IMR-90 (cell line): ENCODE data around the gene CNGB1. TPM values are rescaled to one million over a fixed set of nuclear protein-coding genes. Genes with fewer than 3 reads are reported as not detected.

ENCODE experiments used
- ATAC-seq: fragments of 200-7000 bp; cut with Tn5 transposase; 2 replicates; pipeline ENCODE4 v1.9.1; 2020; ENCODE audit warnings: low read depth, mild to moderate bottlenecking, moderate library complexity
- BruUV-seq: library from RNA; stranded (reverse); fragments of 400-500 nt; replicated peaks from 2 replicates; lab custom pipeline; 2021; lab: Mats Ljungman, UMichigan
- CTCF ChIA-PET: fragments of 300-600 bp; formaldehyde crosslinking; extraction: SDS; loops from one replicate; lab custom pipeline; 2021; ENCODE audit warnings: antibody characterized with exemption; lab: Yijun Ruan, JAX
- POLR2A ChIA-PET: fragments of 300-600 bp; sonication (Branson Sonifier 250); formaldehyde crosslinking; loops from one replicate; lab custom pipeline; 2022; ENCODE audit warnings: antibody characterized with exemption; ENCODE audit not compliant: unreplicated experiment; lab: Charles Lee
- DNase-seq: peaks from one replicate; pipeline ENCODE4 v3.0.0; 2013
- H2AFZ ChIP-seq: replicated peaks from 2 replicates; pipeline ENCODE3; 2013; ENCODE audit warnings: low read length, mild to moderate bottlenecking; ENCODE audit not compliant: poor library complexity
- H2AK5ac ChIP-seq: 2 replicates; pipeline ENCODE4 v1.6.1; 2013; ENCODE audit warnings: low read depth, low read length, inconsistent platforms
- H2AK9ac ChIP-seq: replicated peaks from 2 replicates; pipeline ENCODE3; 2013; ENCODE audit warnings: mild to moderate bottlenecking, low read depth, low read length, moderate library complexity; ENCODE audit not compliant: poor library complexity
- H2BK120ac ChIP-seq: 2 replicates; pipeline ENCODE4 v1.6.1; 2013; ENCODE audit warnings: low read depth, low read length, inconsistent platforms
- H2BK15ac ChIP-seq: 3 replicates; pipeline ENCODE4 v1.6.1; 2013; ENCODE audit warnings: low read depth, low read length, inconsistent platforms
- H2BK20ac ChIP-seq: 2 replicates; pipeline ENCODE4 v1.6.1; 2013; ENCODE audit warnings: low read depth, mild to moderate bottlenecking, inconsistent platforms, low read length, moderate library complexity
- H2BK5ac ChIP-seq: 2 replicates; pipeline ENCODE4 v1.6.1; 2013; ENCODE audit warnings: mild to moderate bottlenecking, low read depth, low read length, inconsistent platforms; ENCODE audit not compliant: poor library complexity, severe bottlenecking
- H3K14ac ChIP-seq: replicated peaks from 2 replicates; pipeline ENCODE4 v1.6.1; 2013; ENCODE audit warnings: low read depth, low read length, inconsistent platforms
- H3K18ac ChIP-seq: 2 replicates; pipeline ENCODE4 v1.6.1; 2013; ENCODE audit warnings: low read depth, low read length, control low read depth
- H3K23ac ChIP-seq: 2 replicates; pipeline ENCODE4 v1.6.1; 2013; ENCODE audit warnings: low read depth, low read length, inconsistent platforms
- H3K27ac ChIP-seq: 2 replicates; pipeline ENCODE4 v1.5.1; 2013; ENCODE audit warnings: mild to moderate bottlenecking, control low read depth, low read length; ENCODE audit not compliant: insufficient read depth
- H3K27me3 ChIP-seq: 2 replicates; pipeline ENCODE4 v1.6.1; 2013; ENCODE audit warnings: low read length; ENCODE audit not compliant: control insufficient read depth, insufficient read depth
- H3K36me3 ChIP-seq: 2 replicates; pipeline ENCODE4 v1.6.1; 2013; ENCODE audit warnings: low read length, mixed read lengths; ENCODE audit not compliant: control insufficient read depth, insufficient read depth
- H3K4ac ChIP-seq: 2 replicates; pipeline ENCODE4 v1.6.1; 2013; ENCODE audit warnings: low read depth, low read length, inconsistent platforms
- H3K4me1 ChIP-seq: 2 replicates; pipeline ENCODE4 v1.6.1; 2013; ENCODE audit warnings: low read length, mixed read lengths; ENCODE audit not compliant: control insufficient read depth, insufficient read depth
- H3K4me2 ChIP-seq: 2 replicates; pipeline ENCODE4 v1.6.1; 2013; ENCODE audit warnings: low read depth, mild to moderate bottlenecking, control low read depth, low read length, moderate library complexity
- H3K4me3 ChIP-seq: 2 replicates; pipeline ENCODE4 v1.5.1; 2013; ENCODE audit warnings: low read depth, mild to moderate bottlenecking, control low read depth, low read length, moderate library complexity; ENCODE audit not compliant: insufficient read depth
- H3K56ac ChIP-seq: 2 replicates; pipeline ENCODE4 v1.6.1; 2013; ENCODE audit warnings: low read length, inconsistent platforms; ENCODE audit not compliant: insufficient read depth; ENCODE audit errors: extremely low read depth
- H3K79me1 ChIP-seq, 2 experiments: 2 replicates each; pipeline ENCODE4 v1.6.1; 2013; ENCODE audit warnings: low read length in 2 of 2, inconsistent platforms in 1 of 2, low read depth in 1 of 2
- H3K9ac ChIP-seq: 2 replicates; pipeline ENCODE4 v1.6.1; 2013; ENCODE audit warnings: low read depth, low read length, control low read depth
- H3K9me1 ChIP-seq: 2 replicates; pipeline ENCODE4 v1.6.1; 2013; ENCODE audit warnings: low read length, inconsistent platforms; ENCODE audit not compliant: insufficient read depth
- H3K9me3 ChIP-seq: 2 replicates; pipeline ENCODE4 v1.6.1; 2013; ENCODE audit warnings: low read length; ENCODE audit not compliant: control insufficient read depth, insufficient read depth
- H4K20me1 ChIP-seq: 2 replicates; pipeline ENCODE4 v1.6.1; 2013; ENCODE audit warnings: low read length, inconsistent platforms; ENCODE audit not compliant: insufficient read depth
- H4K5ac ChIP-seq: 2 replicates; pipeline ENCODE4 v1.6.1; 2013; ENCODE audit warnings: mild to moderate bottlenecking, low read depth, low read length, control low read depth
- H4K8ac ChIP-seq, 2 experiments: 2 replicates each; pipeline ENCODE4 v1.6.1; 2013; ENCODE audit warnings: low read depth in 2 of 2, low read length in 2 of 2, control low read depth in 1 of 2, inconsistent platforms in 1 of 2
- H4K91ac ChIP-seq: 2 replicates; pipeline ENCODE4 v1.6.1; 2013; ENCODE audit warnings: low read depth, low read length, inconsistent platforms; ENCODE audit not compliant: insufficient read depth
- BHLHE40 ChIP-seq: fragments of 150-350 bp; IDR thresholded peaks from 2 replicates; pipeline ENCODE4 v1.6.1; 2016; ENCODE audit warnings: mild to moderate bottlenecking, low read depth, low read length
- FOS ChIP-seq: fragments of 150-350 bp; IDR thresholded peaks from 2 replicates; pipeline ENCODE4 v1.6.1; 2016; ENCODE audit warnings: low read depth, low read length
- MAFK ChIP-seq: IDR thresholded peaks from 2 replicates; pipeline ENCODE4 v1.6.1; 2012; ENCODE audit warnings: low read depth, low read length, improper control_type of control experiment
- MAZ ChIP-seq: IDR thresholded peaks from 2 replicates; pipeline ENCODE4 v1.6.1; 2012; ENCODE audit warnings: low read depth, mild to moderate bottlenecking, low read length, improper control_type of control experiment, moderate library complexity, borderline replicate concordance
- MXI1 ChIP-seq: IDR thresholded peaks from 2 replicates; pipeline ENCODE4 v1.6.1; 2012; ENCODE audit warnings: low read depth, mild to moderate bottlenecking, low read length, moderate library complexity, borderline replicate concordance
- NFE2L2 ChIP-seq: fragments of 150-350 bp; IDR thresholded peaks from 2 replicates; pipeline ENCODE4 v1.6.1; 2016; ENCODE audit warnings: low read depth, mild to moderate bottlenecking, low read length
- POLR2A ChIP-seq: IDR thresholded peaks from 2 replicates; pipeline ENCODE4 v1.6.1; 2012; ENCODE audit warnings: mild to moderate bottlenecking, low read depth, low read length
- RAD21 ChIP-seq: IDR thresholded peaks from 2 replicates; pipeline ENCODE4 v1.6.1; 2012; ENCODE audit warnings: low read length, improper control_type of control experiment
- RCOR1 ChIP-seq: IDR thresholded peaks from 2 replicates; pipeline ENCODE4 v1.6.1; 2012; ENCODE audit warnings: mild to moderate bottlenecking, low read length, improper control_type of control experiment; ENCODE audit not compliant: insufficient replicate concordance
- RFX5 ChIP-seq: IDR thresholded peaks from 2 replicates; pipeline ENCODE4 v1.8.0; 2012; ENCODE audit warnings: low read depth, mild to moderate bottlenecking, low read length, moderate library complexity
- WGBS, 2 experiments: methylation state at CpG; one replicate each; pipeline versions ENCODE4 v1.1.5 to v1.1.7; 2013; ENCODE audit warnings: missing lambda C conversion rate in 2 of 2; ENCODE audit not compliant: insufficient read length in 1 of 2; ENCODE audit errors: extremely low coverage in 2 of 2; 5-methylcytosine and 5-hydroxymethylcytosine counted together
- dilution Hi-C: fragments of 300-500 bp; cut with HindIII; formaldehyde crosslinking; loops from one replicate; pipeline ENCODE4 v1.14.3; 2018; ENCODE audit warnings: low sequenced_read_pairs; ENCODE audit not compliant: unreplicated experiment
- in situ Hi-C: fragments of 300-500 bp; cut with MboI; formaldehyde crosslinking; loops from 3 replicates; pipeline ENCODE4 v1.14.3; 2019; ENCODE audit warnings: low sequenced_read_pairs, inconsistent platforms, mixed read lengths
- intact Hi-C: fragments of 100-400 bp; cut with micrococcal nuclease; formaldehyde crosslinking; loops from 2 replicates; pipeline ENCODE4 v1.10.0; 2022
- polyA plus RNA-seq, 3 experiments: library from polyadenylated mRNA; depleted of rRNA; stranded (reverse); fragments of >200 nt; gene quantifications; 2 replicates each; pipeline ENCODE4 v1.2.3, GENCODE V29; 2012; ENCODE audit warnings: low replicate concordance in 1 of 3
- total RNA-seq: library from RNA; depleted of rRNA; stranded (reverse); fragments of >200 nt; gene quantifications from 2 replicates; pipeline ENCODE4 v1.2.3, GENCODE V29; 2012
- TF ChIP-seq, protein P1 (sequence below): fragments of 150-350 bp; IDR thresholded peaks from 2 replicates; pipeline ENCODE4 v1.6.1; 2016; ENCODE audit warnings: low read depth, mild to moderate bottlenecking, low read length, moderate library complexity, borderline replicate concordance

Gene CNGB1
- total and polyA plus RNA-seq, 2 of the 4 experiments (the other 2 are of a cell fraction) = not detected

DNA sequence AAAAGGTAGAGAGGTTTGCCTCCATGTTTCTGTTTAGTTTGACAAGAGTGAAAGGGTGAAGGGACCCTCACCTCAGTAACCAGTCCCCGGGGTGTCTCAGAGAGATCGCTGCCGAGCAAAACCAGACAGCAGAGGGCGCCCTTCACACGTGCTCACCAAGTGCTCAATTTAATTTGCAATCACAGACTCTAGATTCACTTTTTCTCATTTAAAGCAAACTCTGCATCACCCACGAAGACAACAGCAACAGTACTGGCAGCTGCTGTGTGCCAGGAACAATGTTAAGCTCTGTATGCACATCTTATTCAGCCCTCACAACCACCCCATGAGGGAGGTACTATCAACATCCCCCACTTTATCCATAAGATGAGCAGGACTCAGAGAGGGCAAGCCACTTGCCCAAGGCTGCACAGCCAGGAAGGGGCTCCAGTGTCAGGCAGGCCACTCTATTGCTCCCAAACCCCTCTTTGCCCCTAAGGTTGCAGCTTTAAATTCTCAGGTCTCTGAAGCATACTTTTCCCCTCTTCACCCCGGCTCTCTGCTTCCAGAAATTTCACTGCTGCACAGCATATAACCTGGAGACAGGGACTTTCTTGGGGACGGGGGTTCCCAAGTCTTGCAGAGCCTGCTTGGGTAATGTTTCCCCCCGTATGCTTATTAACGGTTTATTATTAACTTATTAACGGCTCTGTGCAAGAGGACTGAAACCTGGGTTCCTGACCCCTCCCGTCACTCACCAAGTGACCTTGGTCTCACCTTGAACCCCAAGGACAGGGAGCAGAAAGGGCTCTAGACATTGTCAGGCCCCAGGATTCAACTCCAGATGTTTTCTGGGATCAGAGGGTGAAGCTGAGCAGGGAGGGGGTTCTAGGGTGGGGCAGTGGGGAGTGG lies 70.9 kb downstream of the CNGB1 start (continued):
- TF ChIP-seq NFE2L2 (no peak), RCOR1 (no peak)

DNA sequence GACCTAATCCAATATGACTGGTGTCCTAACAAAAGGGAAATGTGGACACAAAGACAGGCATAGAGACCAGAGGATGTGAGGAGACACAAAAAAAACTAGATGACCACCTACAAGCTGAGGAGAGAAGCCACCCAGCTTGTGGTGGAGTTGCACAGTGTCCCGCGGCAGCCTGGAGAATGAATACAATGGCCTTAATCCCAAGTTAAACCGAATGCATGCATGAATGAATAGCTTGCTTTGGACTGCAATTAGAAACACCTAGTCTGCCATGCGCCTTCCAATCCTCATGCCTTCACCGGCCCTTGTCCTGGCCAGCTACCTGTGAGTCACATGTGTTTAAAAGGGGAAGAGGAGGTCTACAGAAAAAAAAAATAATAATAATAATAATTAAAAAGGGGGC lies 72.0 kb downstream of the CNGB1 start:
- no peak overlapping the region for H4K5ac ChIP-seq
- in situ Hi-C loops = loop anchor here (5.0 kb wide), 1 partner anchor 103 kb away; the partner anchor contains the start of genes USB1 and ZNF319
- no CpG with 5 or more reads among the region's 5 CpGs for WGBS, 2 experiments

More for the DNA sequence above, 72.0 kb downstream of the CNGB1 start:
- no peaks in the 10 kb centered on the region for H3K4me1 ChIP-seq
- H3K27me3 ChIP-seq = peaks cover 17% of the 10 kb centered on the region
- no peaks in the 10 kb centered on the region for H3K79me1 ChIP-seq
- no peak overlapping the region for H3K4me2 ChIP-seq
- no peaks in the 10 kb centered on the region for H3K36me3 ChIP-seq
- no peak overlapping the region for H2AFZ ChIP-seq
- no peak overlapping the region for H2BK15ac ChIP-seq
- H2AK5ac ChIP-seq = no peak overlapping the region; the same call in 1 of the 2 replicates
- no peak overlapping the region for H2AK9ac ChIP-seq
- BruUV-seq = no TSS peak
- dilution Hi-C loops = no loop called here
- ChIA-PET POLR2A (no interaction called here), CTCF (interaction anchor here (0.6 to 1.3 kb wide), 4 partner anchors 102 to 744 kb away, joined by 3 to 4 read pairs (median 3); partner anchors contain the start of gene USB1)
- no peak overlapping the region for H4K91ac ChIP-seq
- H4K8ac ChIP-seq = no peak overlapping the region
- no peak for TF ChIP-seq RCOR1
- TF ChIP-seq POLR2A = no peak
- TF ChIP-seq MAZ = no peak
- no peak for TF ChIP-seq FOS
- TF ChIP-seq, protein P1, sequence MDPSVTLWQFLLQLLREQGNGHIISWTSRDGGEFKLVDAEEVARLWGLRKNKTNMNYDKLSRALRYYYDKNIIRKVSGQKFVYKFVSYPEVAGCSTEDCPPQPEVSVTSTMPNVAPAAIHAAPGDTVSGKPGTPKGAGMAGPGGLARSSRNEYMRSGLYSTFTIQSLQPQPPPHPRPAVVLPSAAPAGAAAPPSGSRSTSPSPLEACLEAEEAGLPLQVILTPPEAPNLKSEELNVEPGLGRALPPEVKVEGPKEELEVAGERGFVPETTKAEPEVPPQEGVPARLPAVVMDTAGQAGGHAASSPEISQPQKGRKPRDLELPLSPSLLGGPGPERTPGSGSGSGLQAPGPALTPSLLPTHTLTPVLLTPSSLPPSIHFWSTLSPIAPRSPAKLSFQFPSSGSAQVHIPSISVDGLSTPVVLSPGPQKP = no peak
- TF ChIP-seq RAD21 = no peak
- TF ChIP-seq RFX5 = no peak
- no peak for TF ChIP-seq MAFK
- TF ChIP-seq NFE2L2 = no peak
- no peak for TF ChIP-seq MXI1
- no peak for TF ChIP-seq BHLHE40
- H2BK5ac ChIP-seq = no peak overlapping the region
- H3K4ac ChIP-seq = no peak overlapping the region
- H3K27ac ChIP-seq = no peak overlapping the region
- 0 out of 2 replicates have a peak, but pooled peaks cover 1% of the 10 kb centered on the region for H3K9me1 ChIP-seq
- DNase-seq (no peak), ATAC-seq (no peak)
- H4K20me1 ChIP-seq = no peaks in the 10 kb centered on the region
- H3K9me3 ChIP-seq = no peaks in the 10 kb centered on the region
- H3K23ac ChIP-seq = no peak overlapping the region
- no peak overlapping the region for H3K4me3 ChIP-seq
- no peak overlapping the region for H2BK120ac ChIP-seq
- H3K18ac ChIP-seq = no peak overlapping the region
- intact Hi-C loops = loop anchor here (1.0 kb wide), 4 partner anchors 102 to 223 kb away; partner anchors contain the start of gene USB1
- H3K14ac ChIP-seq = no peak overlapping the region
- no peak overlapping the region for H3K56ac ChIP-seq
- H2BK20ac ChIP-seq = no peak overlapping the region
- no peak overlapping the region for H3K9ac ChIP-seq
